ENCODE measurements around the gene AATF.

GRCh38 chr17:37051833-37052232 is 103.1 kb downstream of the AATF start:
- TF ChIP-seq GATA3 (IDR thresholded peaks at IDR 0.05; ENCODE audit: low read depth, low read length) (no peak), GATA2 (IDR thresholded peaks at IDR 0.05; ENCODE audit: low read depth, low read length) (no peak)

Data from SH-SY5Y (cell line).